GM23248 (cell line): Measurements from ENCODE around the gene RPS19.

Experiments
- EZH2 ChIP-seq: fragments of 200-600 bp; sonication (generic); IDR thresholded peaks from 2 replicates; pipeline ENCODE4 v1.6.1; 2018; ENCODE audit warnings: antibody characterized with exemption, mild to moderate bottlenecking; ENCODE audit not compliant: insufficient read depth, poor library complexity, severe bottlenecking
- EZH2phosphoT487 ChIP-seq: fragments of 200-600 bp; sonication (generic); IDR thresholded peaks from 2 replicates; pipeline ENCODE4 v1.6.1; 2018; ENCODE audit warnings: antibody characterized with exemption, moderate library complexity, mild to moderate bottlenecking, low read depth; ENCODE audit not compliant: insufficient read depth

GRCh38 chr19:41918653-41919244 lies 58.7 kb downstream of the RPS19 start:
- TF ChIP-seq EZH2 (no peak), EZH2phosphoT487 (no peak)
